ENCODE results near the gene TMEM139. TPM values are rescaled to one million over a fixed set of nuclear protein-coding genes. Genes with fewer than 3 reads are reported as not detected.

TMEM139 gene
- total RNA-seq, 1 experiment from 2014 or later, result 0.85 TPM

DNA sequence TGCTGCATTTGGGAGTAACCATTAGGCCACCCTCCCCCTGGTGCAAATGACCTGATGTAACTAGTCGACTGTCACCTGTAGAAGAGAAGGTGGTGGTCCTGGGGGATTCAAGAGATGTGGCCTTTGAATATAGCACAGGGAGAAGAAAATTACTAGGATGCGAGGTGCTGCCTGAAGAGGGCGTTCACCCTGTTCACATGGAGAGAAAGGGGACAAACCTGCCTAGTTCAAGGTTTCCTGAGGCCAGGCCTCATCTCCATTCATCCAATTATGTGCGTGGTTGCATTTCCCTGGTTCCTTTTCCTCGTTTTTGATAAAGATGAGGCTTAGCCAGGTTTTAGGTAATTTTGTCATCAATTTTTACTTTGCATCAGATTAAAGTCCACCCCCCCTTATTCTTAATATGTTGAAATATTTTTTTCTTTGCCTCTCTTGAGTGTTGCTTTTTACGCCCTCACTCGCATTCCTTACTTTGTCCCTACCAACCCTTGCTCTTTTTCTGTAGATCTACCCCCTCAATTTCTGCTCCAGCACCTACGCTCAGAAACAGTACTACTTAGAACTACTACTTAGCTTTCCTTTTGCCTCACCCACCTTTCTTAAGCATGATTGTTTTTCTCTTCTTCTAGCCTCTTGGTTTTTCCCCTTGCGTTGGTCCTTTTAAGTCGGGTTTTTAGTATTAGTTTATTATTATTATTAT lies 44.9 kb downstream of the TMEM139 start:
- Mint-ChIP-seq H3K36me3 (ENCODE audit: insufficient read depth in 1 of 3, low read depth in 3 of 3) (no peaks in the 10 kb centered on the region), H3K4me1 (peaks cover 10 to 17% of the 10 kb centered on the region in 2 experiments), H3K27me3 (ENCODE audit: low read depth) (no peaks in the 10 kb centered on the region), H3K27ac (no peak overlapping the region), H3K9me3 (no peaks in the 10 kb centered on the region), H3K4me3 (no peak overlapping the region)
- Histone ChIP-seq H3K9me3 (ENCODE audit: control insufficient read depth, low read depth, low read length) (no peaks in the 10 kb centered on the region), H3K79me1 (ENCODE audit: insufficient read depth, low read depth, low read length, poor library complexity, severe bottlenecking) (no peaks in the 10 kb centered on the region), H3K23ac (ENCODE audit: insufficient read length, low read depth, low read length) (no peak overlapping the region), H2BK120ac (ENCODE audit: low read depth, low read length, poor library complexity, severe bottlenecking) (no peak overlapping the region), H2BK5ac (ENCODE audit: insufficient read length, low read length) (no peak overlapping the region), H3K18ac (ENCODE audit: insufficient read length, low read depth, low read length) (no peak overlapping the region), H3K14ac (ENCODE audit: insufficient read depth, low read length) (no peak overlapping the region), H3K79me2 (ENCODE audit: insufficient read depth, low read length) (no peaks in the 10 kb centered on the region), H4K5ac (ENCODE audit: insufficient read length, low read depth, low read length) (no peak overlapping the region), H4K20me1 (ENCODE audit: control insufficient read depth, insufficient read depth, insufficient read length) (no peaks in the 10 kb centered on the region), H2AFZ (ENCODE audit: low read length) (no peak overlapping the region), H4K91ac (ENCODE audit: insufficient read length, low read depth, low read length) (no peak overlapping the region), H3K9ac (ENCODE audit: extremely low read depth, insufficient read length, low read length) (no peak overlapping the region), H3T11ph (ENCODE audit: low read length) (no peak overlapping the region), H3K4me2 (ENCODE audit: insufficient read depth, insufficient read length, low read length) (no peak overlapping the region), H3K27me3 (ENCODE audit: insufficient read depth, low read length) (no peaks in the 10 kb centered on the region), H3K56ac (ENCODE audit: insufficient read length, low read depth, low read length) (no peak overlapping the region), H3K23me2 (ENCODE audit: insufficient read length, low read depth, low read length, poor library complexity, severe bottlenecking) (no peaks in the 10 kb centered on the region), H2BK12ac (ENCODE audit: insufficient read length, low read depth, low read length) (no peak overlapping the region), H2BK20ac (ENCODE audit: low read depth, low read length, poor library complexity, severe bottlenecking) (no peak overlapping the region), H3K4me1 (ENCODE audit: insufficient read depth, low read length) (no peaks in the 10 kb centered on the region), H2AK5ac (ENCODE audit: insufficient read length, low read length) (no peak overlapping the region), H3K4ac (ENCODE audit: low read depth, low read length) (no peak overlapping the region), H2BK15ac (ENCODE audit: low read depth, low read length) (no peak overlapping the region), H4K8ac (replicated peaks; ENCODE audit: insufficient read length, low read depth, low read length) (no peak overlapping the region), H3K27ac (ENCODE audit: insufficient read length, low read depth, low read length) (no peak overlapping the region)
- DNase-seq, result no peak
- TF ChIP-seq, protein P1, sequence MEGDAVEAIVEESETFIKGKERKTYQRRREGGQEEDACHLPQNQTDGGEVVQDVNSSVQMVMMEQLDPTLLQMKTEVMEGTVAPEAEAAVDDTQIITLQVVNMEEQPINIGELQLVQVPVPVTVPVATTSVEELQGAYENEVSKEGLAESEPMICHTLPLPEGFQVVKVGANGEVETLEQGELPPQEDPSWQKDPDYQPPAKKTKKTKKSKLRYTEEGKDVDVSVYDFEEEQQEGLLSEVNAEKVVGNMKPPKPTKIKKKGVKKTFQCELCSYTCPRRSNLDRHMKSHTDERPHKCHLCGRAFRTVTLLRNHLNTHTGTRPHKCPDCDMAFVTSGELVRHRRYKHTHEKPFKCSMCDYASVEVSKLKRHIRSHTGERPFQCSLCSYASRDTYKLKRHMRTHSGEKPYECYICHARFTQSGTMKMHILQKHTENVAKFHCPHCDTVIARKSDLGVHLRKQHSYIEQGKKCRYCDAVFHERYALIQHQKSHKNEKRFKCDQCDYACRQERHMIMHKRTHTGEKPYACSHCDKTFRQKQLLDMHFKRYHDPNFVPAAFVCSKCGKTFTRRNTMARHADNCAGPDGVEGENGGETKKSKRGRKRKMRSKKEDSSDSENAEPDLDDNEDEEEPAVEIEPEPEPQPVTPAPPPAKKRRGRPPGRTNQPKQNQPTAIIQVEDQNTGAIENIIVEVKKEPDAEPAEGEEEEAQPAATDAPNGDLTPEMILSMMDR (conservative IDR thresholded peaks at IDR 0.05), result peak; percentile 53; the same call in 2 of the 3 replicates
- WGBS (ENCODE audit: extremely low coverage, insufficient read length, low lambda C conversion rate), result no CpG with 5 or more reads among the region's 10 CpGs
